MM.1S (cell line): ENCODE data around the gene USF2.

Source experiments
- EZH2 ChIP-seq: fragments of 300-600 bp; sonication (generic); optimal IDR thresholded peaks from 2 replicates; pipeline ENCODE3; 2017; ENCODE audit warnings: low read depth, mild to moderate bottlenecking, antibody characterized with exemption, low read length, mixed read lengths
- TF ChIP-seq, protein P1 (sequence below): fragments of 300-600 bp; sonication (generic); IDR thresholded peaks from 2 replicates; pipeline ENCODE4 v1.5.1; 2016; ENCODE audit warnings: antibody characterized with exemption, low read length, mixed read lengths

GRCh38 chr19:35321291-35321690 is 52.5 kb downstream of the USF2 start:
- TF ChIP-seq EZH2, result no peak
- TF ChIP-seq, protein P1, sequence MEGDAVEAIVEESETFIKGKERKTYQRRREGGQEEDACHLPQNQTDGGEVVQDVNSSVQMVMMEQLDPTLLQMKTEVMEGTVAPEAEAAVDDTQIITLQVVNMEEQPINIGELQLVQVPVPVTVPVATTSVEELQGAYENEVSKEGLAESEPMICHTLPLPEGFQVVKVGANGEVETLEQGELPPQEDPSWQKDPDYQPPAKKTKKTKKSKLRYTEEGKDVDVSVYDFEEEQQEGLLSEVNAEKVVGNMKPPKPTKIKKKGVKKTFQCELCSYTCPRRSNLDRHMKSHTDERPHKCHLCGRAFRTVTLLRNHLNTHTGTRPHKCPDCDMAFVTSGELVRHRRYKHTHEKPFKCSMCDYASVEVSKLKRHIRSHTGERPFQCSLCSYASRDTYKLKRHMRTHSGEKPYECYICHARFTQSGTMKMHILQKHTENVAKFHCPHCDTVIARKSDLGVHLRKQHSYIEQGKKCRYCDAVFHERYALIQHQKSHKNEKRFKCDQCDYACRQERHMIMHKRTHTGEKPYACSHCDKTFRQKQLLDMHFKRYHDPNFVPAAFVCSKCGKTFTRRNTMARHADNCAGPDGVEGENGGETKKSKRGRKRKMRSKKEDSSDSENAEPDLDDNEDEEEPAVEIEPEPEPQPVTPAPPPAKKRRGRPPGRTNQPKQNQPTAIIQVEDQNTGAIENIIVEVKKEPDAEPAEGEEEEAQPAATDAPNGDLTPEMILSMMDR, result no peak
